A549 (cell line): Measurements from ENCODE around the gene DDR2.

ENCODE experiments used
- CTCF ChIP-seq: fragments of >200 bp; sonication (Bioruptor Twin); formaldehyde crosslinking; IDR thresholded peaks from 3 replicates; pipeline ENCODE4 v1.5.1; 2016
- HOXA7 ChIP-seq: fragments of 250-450 bp; sonication (Bioruptor Pico); IDR thresholded peaks from 2 replicates; pipeline ENCODE4 v1.5.0; 2020; ENCODE audit warnings: mild to moderate bottlenecking, moderate library complexity
- PBX3 ChIP-seq: IDR thresholded peaks from 2 replicates; pipeline ENCODE4 v1.6.1; 2012
- REST ChIP-seq: fragments of 200-600 bp; sonication (generic); IDR thresholded peaks from 2 replicates; pipeline ENCODE4 v1.6.1; 2016; ENCODE audit warnings: antibody characterized with exemption, mild to moderate bottlenecking, moderate library complexity

GRCh38 chr1:162716552-162716951, 84.3 kb downstream of the DDR2 start:
- TF ChIP-seq PBX3 (no peak), HOXA7 (no peak), REST (no peak), CTCF (no peak)
